Endometrial microvascular endothelial cells (primary cell): ENCODE measurements around the gene CPN2. TPM values are rescaled to one million over a fixed set of nuclear protein-coding genes. Genes with fewer than 3 reads are reported as not detected.

ENCODE experiments used
- in situ Hi-C: cut with HindIII; loops from 2 replicates; pipeline ENCODE4 v1.10.0; 2017; ENCODE audit warnings: low sequenced_read_pairs, low pct_unique_long_range_greater_than_20kb; ENCODE audit errors: inconsistent ontology term
- total RNA-seq: library from RNA; depleted of rRNA; stranded (reverse); fragments of >200 nt; gene quantifications from one replicate; pipeline ENCODE4 v1.2.3, GENCODE V29; 2015; ENCODE audit errors: inconsistent ontology term

Gene CPN2, protein sequence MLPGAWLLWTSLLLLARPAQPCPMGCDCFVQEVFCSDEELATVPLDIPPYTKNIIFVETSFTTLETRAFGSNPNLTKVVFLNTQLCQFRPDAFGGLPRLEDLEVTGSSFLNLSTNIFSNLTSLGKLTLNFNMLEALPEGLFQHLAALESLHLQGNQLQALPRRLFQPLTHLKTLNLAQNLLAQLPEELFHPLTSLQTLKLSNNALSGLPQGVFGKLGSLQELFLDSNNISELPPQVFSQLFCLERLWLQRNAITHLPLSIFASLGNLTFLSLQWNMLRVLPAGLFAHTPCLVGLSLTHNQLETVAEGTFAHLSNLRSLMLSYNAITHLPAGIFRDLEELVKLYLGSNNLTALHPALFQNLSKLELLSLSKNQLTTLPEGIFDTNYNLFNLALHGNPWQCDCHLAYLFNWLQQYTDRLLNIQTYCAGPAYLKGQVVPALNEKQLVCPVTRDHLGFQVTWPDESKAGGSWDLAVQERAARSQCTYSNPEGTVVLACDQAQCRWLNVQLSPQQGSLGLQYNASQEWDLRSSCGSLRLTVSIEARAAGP
- total RNA-seq: not detected

DNA sequence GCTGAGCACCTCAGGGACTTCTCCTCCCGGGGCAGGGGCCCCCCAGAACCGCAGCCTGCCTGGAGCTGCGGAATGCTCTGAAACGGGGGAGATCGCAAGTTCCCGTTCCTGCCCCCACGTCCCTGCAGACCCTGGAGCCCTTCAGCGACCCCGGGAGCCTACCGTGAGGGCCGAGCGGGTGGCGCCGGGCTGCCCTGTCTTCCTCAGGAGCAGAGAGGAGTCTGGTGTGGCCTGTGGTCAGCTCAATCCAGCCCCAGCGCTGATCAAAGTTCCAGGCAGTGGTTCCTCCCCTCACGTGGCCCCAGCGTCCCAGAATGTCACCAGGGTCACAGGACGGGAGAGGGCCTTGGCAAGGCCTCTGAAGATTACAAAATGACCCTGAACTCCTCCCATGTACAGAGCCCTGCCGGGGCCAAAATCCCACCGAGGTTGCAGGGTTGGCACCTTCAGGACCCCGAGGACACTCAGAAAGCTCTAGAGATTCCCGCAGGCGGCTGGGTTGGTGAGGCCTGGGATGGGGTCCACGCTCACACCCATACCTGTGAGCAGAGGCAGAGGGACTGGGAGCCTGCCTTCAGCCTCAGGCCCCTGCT, at the start of gene CPN2:
Gene CPN2, minus strand, starts transcription at position 249 of the 593 bp plus-strand sequence. CDS start 8,626 bp downstream, outside the sequence.
- in situ Hi-C loops: no loop called here

DNA sequence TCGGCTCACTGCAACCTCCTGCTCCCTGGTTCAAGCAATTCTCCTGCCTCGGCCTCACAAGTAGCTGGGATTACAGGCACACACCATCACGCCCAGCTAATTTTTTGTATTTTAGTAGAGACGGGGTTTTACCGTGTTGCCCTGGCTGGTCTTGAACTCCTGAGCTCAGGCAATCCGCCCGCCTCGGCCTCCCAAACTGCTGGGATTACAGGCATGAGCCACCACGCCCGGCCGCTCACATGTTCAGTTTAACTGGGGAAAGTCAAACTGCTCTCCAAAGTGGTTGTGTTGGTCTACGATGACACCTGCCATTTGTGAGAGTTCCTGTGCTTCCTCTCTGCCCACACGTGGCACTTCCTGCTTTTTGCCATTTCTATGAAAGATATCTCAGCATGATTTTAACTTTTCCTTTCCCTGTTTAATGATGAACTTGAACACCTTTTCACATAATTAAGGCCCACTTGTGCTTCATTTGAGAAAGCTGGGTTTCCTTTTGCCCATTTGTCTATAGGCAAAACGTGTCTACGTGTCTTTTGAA, 48.8 kb upstream of the CPN2 start:
- in situ Hi-C loops: no loop called here

GRCh38 chr3:194399166-194399565, 48.0 kb upstream of the CPN2 start, which contains the start of gene GP5:
Gene GP5, minus strand, starts transcription at chr3:194399266. Its CDS starts 984 bp downstream, at chr3:194398282.
- in situ Hi-C loops: no loop called here

DNA sequence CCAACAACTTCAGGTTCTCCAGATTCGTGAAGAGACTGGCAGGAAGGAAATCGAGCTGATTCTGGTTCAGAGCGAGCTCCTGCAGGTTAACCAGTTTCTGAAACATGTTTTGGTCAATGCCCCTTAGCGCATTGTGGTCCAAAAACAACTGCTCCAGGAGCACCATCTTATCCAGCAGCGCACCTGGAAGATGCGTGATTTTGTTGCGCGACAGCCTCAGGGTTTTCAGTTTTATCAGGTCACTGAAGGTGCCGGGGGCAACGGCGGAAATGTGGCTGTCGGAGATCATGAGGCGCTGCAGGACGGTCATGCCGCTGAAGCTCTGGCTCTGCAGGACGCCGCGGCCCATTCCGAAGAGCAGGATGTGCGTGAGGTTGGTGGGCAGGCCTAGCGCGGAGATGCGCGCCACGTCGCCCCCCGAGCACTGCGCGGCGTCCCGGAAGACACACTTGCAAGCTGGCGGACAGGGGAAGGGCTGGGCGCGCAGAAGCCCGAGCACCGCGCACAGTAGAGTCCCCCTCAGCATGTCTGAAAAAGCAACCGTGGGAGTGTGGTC, 46.7 kb upstream of the CPN2 start:
- in situ Hi-C loops: no loop called here

GRCh38 chr3:194396859-194397756, 46.0 kb upstream of the CPN2 start:
- in situ Hi-C loops: no loop called here

- in situ Hi-C loops: no loop called here
Observed at GRCh38 chr3:194396539-194396858, 45.4 kb upstream of the CPN2 start.

DNA sequence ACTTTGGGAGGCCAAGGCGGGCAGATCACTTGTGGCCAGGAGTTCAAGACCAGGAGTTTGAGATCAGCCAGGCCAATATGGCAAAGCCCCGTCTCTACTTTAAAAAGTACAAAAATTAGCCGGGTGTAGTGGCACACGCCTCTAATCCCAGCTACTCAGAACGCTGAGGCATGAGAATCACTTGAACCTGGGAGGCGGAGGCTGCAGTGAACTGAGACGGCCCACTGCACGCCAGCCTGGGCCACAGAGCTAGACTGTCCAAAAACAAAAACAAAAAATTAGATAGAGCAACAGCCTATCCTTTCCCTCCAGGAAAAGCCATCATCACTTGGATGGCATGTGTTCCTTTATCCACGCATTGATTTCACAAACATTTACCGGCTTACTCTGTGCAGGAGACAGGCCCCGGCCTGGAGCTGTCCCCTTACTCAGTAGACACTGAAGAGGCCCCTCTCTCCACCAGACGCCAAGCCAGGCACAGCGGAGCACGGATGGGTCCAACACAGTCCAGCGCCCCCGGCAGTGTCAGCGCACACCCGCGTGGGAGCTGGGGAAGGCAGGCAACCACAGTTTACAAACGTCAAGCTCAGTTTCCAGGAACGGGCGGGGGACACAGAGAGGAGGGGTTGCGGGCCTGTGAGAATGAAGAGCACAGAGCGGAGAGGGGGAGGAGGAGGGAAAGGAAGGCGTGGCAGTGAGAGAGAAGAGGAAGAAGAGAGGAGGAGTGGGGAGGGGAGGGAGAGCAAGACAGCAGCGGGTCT, 44.8 kb upstream of the CPN2 start:
- in situ Hi-C loops: no loop called here

DNA sequence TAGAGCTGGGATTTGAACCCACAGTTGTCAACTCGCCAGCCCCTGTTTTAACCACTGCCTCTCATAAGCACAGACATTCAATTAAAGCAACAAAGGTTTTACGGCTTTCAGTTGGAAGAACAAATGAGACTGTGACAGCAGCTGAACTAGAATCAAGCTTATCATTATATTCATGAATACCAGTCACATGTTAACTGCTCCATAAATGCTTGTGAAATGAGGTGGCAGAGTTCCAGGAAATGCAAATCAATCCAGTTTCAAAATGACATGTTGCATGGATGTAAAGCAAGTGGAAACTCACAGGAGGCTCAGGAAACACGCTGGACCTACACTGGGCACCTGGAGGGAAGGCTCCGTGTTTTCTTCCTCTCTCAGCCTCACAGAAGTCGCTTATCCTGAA, 44.1 kb upstream of the CPN2 start:
- in situ Hi-C loops: no loop called here

- in situ Hi-C loops: no loop called here
Observed at GRCh38 chr3:194392576-194392975, 41.4 kb upstream of the CPN2 start.

GRCh38 chr3:194390835-194391234, 39.7 kb upstream of the CPN2 start:
- in situ Hi-C loops: no loop called here

- in situ Hi-C loops: no loop called here
Observed at GRCh38 chr3:194389269-194389668, 38.1 kb upstream of the CPN2 start.

GRCh38 chr3:194387926-194388418, 36.8 kb upstream of the CPN2 start:
- in situ Hi-C loops: no loop called here

- in situ Hi-C loops: no loop called here
Observed at GRCh38 chr3:194387276-194387675, 36.1 kb upstream of the CPN2 start.

- in situ Hi-C loops: no loop called here
Observed at GRCh38 chr3:194386648-194387047, 35.5 kb upstream of the CPN2 start.

DNA sequence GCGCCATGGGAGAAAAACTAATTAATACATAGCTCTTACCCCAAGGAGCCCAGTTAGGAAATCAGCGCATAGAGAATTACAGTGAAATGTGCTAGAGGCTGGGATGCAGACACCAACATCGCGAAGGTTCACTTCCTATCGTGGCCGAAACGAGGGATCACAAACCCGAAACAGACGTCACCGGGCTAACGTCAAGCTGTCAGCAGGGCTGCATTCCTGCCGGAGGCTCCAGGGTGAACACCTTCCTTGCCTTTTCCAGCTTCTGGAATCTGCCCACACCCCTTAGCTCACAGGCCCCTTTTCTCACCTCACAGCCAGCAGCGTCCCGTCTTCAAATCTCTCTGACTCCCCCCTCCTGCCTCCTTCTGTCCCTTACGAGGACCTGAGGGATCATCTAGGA, 34.9 kb upstream of the CPN2 start:
- in situ Hi-C loops: no loop called here

- in situ Hi-C loops: no loop called here
Observed at GRCh38 chr3:194384569-194385001, 33.5 kb upstream of the CPN2 start.

GRCh38 chr3:194384156-194384555, 33.0 kb upstream of the CPN2 start:
- in situ Hi-C loops: no loop called here
